CD4-positive, alpha-beta T cell treated with Interleukin-17A for 4 hours (primary cell): ENCODE data around the gene GPR176.
"Not testable (repeated sequence)": the region's sequence is repeated elsewhere in the genome, so short reads cannot be mapped to it uniquely, and the experiment has no call there.

ENCODE experiments used
- DNase-seq: peaks from one replicate; pipeline ENCODE4 v3.0.0-alpha.2; 2020; ENCODE audit warnings: mixed read lengths

The GPR176 gene

DNA sequence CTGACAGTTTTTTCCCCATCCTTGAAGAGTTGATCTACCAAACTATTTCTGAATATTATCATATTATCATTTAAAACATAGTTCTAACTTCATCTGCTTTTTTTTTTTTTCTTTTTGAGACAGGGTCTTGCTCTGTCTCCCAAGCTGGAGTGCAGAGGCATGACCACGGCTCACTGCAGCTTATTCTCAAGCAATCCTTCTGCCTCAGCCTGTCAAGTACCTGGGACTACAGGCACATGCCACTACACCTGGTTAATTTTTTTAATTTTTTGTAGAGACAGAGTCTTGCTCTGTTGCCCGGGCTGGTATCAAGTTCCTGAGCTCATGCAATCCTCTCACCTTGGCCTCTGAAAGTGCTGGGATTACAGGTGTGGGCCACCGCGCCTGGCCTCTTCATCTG is 15.2 kb upstream of the GPR176 start:
- no peak for DNase-seq

DNA sequence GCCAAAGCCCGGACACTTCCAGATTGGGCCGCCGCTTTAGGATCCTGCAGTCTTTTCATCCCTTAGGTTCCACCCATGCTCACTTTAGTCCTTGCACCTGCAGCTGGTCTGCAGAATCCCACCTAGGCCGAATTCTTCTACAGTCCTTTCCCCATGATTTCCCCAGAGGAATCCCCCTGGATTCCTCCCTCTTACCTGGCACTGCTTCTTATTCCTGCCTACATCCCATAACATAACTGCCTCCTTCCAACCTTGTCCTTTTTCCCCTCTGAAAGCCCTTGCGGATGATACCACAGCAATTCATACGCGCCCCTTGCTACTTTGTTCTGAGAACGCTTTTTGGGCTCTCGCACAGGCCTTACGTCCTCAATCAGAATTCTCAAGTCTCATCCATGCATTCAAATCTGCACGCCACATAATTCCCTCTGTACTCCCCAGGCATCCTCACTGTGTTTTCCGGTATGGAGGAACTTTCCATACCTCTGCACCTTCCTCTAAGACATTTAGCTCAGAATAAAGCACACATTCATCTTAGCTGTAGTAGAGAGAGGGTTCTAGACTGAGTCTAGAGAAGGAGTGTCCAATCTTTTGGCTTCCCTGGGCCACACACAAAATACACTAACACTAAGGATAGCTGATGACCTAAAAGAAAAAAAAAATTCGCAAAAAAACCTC is 14.5 kb upstream of the GPR176 start:
- DNase-seq: peak; percentile 12

- no peak for DNase-seq
These were observed 11.5 kb upstream of the GPR176 start for GRCh38 chr15:39931615-39932014.

- DNase-seq: no peak
These were observed 6.5 kb upstream of the GPR176 start for GRCh38 chr15:39926526-39926925.

- no peak for DNase-seq
These were observed 5.2 kb upstream of the GPR176 start for GRCh38 chr15:39925112-39925842.

GRCh38 chr15:39924437-39924836 is 4.4 kb upstream of the GPR176 start:
- no peak for DNase-seq

DNA sequence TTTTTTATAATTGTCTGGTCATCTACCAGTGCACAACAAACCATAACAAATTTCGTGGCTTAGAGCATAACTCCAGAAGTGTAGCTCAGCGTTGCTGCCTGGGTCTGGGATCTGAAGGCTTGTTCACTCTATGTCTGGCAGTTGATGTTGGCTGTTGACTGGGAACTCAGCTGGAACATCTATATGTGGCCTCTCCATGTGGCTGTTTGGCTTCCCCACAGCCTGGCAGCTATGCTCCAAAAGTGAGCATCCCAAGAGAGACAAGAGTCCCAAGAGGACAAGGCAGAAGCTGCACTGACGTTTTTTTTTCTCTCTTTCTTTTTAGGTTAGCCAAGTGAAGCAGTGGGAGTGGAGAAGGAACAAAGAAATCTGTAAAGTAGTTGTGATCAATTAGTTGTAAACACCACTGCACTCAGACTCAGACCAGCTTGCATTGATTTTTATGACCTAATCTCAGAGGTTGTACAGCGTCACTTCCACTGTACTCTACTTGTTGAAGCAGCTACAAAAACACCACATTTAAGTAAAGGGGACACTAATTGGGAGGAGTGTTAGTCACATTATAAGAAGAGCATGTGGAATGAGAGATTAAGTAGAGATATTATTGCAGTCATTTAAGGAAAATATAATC is 2.5 kb upstream of the GPR176 start:
- no peak for DNase-seq

- no peak for DNase-seq
These were observed 1.2 kb upstream of the GPR176 start for GRCh38 chr15:39921274-39921638.

DNA sequence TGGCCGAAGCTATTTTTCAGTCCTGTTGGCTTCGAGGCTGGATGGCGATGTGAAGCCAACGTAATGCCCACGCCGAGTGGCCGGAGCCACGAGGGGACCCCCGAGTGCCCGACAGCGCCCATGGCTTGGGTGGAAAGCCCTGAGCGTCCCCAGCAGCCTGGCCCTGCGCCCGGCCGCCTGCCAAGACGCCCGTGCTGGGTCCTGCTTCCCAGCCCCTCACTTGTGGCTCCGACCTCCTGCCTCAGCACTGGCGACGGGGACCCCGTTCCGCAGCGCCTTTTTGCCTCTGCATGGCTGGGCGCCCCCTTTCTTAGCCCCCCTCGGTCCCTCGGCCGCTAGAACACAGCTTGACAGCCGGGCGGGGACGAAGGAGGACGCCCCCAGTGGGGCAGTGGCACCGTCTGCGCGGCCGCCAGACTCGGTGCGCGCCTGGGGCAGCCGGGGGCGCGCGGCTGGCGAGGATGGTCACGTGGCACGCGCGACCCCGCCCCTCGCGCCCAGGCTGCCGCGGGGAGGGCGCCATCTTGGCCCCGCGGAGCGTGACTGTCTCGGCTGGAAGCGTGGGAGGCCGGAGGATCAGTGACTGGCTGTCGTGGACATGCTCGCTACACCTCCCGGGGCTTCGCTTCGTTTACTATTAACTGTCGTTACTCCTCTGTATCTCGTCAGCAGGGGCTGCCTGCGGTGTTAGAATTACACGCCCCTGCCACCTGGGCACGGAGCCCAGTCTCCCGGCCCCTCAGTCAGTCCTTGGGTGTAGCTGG is 626 bp upstream of the GPR176 start:
- DNase-seq: peak; percentile 84

- no peak for DNase-seq
These were observed 687 bp downstream of the GPR176 start for GRCh38 chr15:39919411-39919747.

DNA sequence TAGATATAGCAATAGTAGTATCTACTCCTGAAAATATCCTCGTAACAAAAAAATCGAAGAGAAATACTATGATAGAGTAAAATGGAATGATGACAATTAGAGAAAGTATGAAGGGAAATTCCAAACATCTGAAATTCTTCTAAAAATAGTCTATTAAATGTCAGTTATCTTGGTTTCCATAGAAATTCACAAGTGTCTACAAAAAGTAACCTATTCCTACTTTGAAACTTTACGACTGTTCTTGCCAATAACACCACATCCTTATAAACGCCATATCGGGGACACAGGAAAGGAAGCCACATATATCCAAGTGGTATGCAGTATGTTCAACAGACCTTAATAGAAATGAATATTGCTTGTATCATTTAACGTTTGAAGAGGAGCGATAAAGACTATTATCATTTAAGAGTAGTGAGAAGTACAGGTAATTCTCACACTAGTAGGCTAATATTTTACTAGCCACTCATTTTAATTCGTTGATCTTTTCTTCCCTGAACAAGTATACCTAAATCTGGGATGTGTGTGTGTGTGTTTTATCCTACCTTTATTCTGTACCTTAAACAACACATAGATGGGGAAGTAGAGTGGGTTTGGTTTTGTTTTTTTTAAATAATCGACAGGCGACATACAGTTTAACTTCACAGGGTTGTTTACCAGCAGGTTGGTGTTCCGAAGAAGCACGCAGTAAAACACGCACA is 1.2 kb downstream of the GPR176 start:
- no peak for DNase-seq

DNA sequence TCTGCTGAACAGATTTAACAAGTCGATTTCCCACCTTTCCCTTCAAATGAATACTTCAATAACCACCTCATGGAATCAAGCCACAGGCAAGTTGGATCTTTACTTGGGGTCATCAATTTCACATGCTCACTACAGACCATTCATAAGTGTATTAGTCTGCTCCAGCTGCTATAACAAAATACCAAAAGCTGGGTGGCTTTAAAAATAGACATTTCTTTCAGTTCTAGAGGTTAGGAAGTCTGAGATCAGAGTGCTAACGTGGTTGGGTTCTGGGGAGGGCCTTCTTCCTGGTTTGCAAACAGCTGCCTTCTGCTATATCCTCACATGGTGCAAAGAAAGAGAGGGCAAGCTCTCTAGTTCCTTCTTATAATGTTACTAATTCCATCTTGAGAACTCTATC is 5.1 kb downstream of the GPR176 start:
- no peak for DNase-seq

GRCh38 chr15:39909007-39909406 is 11.1 kb downstream of the GPR176 start:
- DNase-seq: no peak

GRCh38 chr15:39908186-39908585 is 11.9 kb downstream of the GPR176 start:
- no peak for DNase-seq

DNA sequence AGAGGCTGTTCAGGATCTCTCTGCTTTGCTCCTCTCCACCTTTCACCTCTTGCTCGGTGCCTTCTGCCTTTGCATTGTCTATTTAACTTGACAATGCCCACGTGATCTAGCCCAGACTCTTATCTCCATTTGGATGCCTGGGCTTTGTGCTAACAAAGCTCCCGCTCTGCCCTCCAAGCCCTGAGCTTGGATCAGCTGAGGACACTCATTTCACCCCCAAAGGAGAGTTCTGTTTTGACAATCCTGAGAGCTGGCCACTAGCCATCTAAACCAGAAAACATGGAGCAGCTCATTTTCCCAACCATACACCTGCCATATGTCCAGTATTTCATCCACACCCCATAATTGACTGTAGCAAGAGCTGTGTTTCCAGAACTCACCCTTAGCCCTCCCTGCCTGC is 12.8 kb downstream of the GPR176 start:
- no peak for DNase-seq

GRCh38 chr15:39904115-39904514 is 16.0 kb downstream of the GPR176 start:
- no peak for DNase-seq

DNA sequence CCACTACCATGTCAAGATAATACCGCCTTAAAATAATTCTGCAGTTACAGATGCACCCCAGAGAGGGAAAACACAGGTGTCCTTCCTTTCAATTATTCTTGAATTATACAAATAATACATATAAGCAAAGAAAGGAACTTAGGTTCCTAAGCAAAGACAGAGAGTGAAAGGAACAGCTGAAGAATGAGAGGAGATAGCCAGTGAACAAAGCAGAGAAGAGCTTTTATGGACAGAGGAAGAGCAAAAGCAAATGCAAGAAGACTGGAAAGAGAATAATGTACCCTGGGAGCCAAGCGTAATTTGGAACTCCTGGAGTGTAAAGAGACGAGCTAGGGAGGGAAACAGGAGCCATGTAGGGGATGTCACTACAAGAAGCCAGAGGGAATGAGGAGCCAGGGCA is 21.7 kb downstream of the GPR176 start:
- no peak for DNase-seq

DNA sequence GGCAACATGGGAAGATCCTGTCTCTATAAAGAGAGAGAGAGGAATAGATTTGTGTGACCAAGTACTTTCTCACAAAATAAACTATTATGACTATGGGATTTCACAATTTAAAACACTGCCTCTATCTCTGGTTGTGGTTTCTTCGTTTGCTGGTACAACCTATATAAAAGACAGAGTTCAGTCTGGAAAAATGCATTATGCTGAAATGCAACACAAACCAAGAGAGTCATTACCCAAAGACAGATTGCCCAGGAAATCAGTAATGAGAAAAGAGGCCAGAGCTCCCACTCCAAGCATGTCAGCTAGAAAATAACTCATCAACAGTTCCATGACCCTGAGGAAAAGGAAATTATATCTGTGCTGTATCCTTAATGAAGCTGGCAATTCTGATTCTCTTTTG is 23.2 kb downstream of the GPR176 start:
- no peak for DNase-seq

- DNase-seq: no peak
These were observed 24.0 kb downstream of the GPR176 start for GRCh38 chr15:39896101-39896500.

DNA sequence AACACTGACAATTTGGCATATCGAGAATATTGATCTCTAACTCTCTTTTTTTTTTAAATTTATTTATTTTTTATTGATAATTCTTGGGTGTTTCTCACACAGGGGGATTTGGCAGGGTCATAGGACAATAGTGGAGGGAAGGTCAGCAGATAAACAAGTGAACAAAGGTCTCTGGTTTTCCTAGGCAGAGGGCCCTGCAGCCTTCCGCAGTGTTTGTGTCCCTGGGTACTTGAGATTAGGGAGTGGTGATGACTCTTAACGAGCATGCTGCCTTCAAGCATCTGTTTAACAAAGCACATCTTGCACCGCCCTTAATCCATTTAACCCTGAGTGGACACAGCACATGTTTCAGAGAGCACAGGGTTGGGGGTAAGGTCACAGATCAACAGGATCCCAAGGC is 27.0 kb downstream of the GPR176 start:
- DNase-seq: not testable (repeated sequence)

DNA sequence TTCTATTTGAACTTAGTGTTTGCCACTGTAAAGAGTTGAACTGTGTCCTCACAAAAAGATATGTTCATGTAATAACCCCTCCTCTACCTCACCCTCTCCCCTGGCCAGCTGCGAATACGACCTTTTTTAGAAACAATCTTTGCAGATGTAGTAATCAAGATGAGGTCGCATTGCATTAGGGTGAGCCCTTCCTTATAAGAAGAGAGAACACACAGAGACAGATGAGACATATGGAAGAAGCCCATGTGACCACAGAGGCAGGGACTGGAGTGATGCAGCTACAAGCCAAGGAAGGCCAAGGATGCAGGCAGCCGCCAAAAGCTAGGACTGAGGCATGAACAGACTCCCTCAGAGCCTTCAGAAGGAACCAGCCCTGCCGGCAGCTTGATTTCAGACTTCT is 27.6 kb downstream of the GPR176 start:
- DNase-seq: no peak

DNA sequence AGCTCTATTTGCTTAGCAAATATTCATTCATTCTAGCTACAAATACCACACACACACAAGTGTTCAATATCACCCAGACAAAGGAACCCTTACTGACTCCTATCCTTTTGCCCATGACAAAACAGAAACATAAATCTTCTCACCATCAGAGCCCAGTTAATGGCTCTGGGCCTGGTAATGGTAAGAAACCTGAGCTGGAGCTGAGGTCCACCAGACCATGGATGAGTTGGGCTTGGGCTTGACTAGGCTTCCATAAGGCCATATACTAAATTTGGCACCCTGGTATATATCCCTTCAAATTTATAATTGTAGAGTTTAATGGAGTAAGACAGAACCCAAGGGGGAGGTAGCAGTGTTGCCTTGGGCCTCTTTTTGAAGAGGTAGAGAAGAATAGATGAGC is 29.4 kb downstream of the GPR176 start:
- DNase-seq: no peak

DNA sequence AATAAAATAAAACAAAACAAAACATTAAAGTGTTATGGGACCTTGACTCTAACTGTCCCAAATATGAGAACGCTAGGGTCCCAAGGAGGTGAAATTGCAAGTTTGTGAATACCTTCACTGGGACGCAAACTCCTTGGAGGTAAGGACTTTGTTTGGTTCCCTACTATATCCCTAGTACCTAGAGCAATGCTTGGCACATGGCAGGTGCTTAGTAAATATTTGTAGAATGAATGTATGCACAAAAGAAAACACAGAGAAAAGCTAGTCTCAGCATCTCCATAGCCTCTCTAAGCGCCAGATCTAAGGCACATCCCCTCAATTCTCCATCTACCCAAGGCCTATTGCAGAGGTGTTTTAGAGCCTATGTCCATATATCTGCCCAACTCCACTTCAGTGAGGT is 30.5 kb downstream of the GPR176 start:
- DNase-seq: no peak
